AML-193 (cell line): ENCODE measurements around the gene GLRA3.
"Not testable (repeated sequence)": the region's sequence is repeated elsewhere in the genome, so short reads cannot be mapped to it uniquely, and the experiment has no call there.

ENCODE experiments used
- DNase-seq, 2 experiments: peaks; one replicate each; lab custom pipeline; 2025; lab: John Stamatoyannopoulos, UW

The GLRA3 gene

DNA sequence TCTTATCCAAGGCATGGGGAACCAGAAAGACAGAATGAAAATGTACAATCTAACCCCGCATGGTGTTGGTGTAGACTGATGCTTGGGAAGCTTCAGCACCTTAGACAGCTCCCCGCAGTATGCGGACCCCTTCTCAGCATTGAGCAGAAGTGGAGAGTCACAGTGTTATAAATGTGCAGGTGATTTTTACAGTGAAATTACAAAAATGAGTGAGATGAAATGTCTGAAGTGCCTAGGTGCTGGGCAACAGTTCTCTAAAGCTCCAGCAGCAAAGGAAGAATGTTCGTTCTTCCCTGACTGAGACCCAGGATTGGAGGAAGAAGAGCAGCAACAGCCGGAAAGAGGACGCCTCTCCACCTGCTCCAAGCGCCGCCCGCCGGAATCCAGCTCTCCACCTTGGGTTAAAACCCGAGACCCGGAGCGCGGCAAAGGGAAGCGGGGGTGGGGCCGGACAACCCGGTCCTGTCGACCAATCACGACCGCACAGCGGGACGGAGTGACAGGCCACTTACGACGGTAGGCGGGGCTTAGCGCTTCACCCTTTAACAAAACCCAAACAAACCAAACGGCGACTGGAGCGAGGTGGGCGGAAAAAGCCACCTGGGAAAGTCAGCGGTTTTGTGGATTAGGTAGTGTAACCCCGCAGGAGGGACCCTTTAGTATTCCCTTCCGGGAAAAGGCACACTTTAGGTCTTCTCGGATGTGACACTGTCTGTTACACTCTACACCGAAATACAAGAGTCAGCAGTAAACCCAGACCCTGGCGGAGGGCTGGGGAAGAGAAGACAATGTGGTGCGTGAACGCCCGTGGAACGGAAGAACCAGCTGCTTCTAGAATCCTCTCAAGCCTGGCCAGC, at the start of gene GLRA3:
GLRA3 (minus strand) TSS at position 403 of the 857 bp plus-strand sequence. CDS start 436 bp downstream, outside the sequence.
- no peak for DNase-seq

DNA sequence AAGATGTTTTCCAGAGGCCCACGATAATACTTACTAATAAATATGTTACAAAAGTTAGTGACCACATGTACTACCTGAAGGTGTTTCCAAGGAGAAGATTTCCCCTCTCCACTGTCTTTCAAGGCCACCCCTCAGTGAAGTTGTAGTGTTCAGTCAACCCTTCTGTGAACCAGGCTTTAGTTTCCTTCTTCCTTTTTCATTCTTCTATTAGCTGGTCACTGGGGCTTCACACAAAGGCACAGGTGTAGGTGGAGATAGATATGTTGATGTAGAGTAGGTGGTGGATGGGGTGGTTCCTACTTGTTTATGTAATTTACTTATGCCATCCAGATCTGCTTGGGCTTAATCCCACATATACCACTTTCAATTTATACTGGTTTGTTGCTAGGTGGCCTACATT, 45.9 kb upstream of the GLRA3 start:
- no peak for DNase-seq

DNA sequence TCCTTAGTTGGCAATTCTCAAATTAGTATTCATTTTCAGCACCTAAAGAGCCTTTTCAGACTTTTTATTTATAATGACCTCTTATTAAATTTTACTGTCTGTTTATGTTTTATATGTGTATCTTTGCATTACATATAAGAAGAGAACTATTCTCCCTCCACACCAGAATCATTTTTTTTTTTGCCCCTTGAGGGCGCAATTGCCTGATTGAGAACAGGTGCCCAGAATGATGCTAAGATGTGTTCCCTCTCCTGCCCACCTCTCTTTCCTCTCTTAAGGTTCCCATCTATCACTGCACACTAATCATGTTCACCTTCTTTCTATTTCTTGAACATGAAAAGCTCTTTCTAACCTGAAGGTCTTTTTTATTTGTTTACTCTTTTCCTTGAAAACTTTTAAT, 44.9 kb upstream of the GLRA3 start:
- peak; percentile 14 to 28 for DNase-seq

DNA sequence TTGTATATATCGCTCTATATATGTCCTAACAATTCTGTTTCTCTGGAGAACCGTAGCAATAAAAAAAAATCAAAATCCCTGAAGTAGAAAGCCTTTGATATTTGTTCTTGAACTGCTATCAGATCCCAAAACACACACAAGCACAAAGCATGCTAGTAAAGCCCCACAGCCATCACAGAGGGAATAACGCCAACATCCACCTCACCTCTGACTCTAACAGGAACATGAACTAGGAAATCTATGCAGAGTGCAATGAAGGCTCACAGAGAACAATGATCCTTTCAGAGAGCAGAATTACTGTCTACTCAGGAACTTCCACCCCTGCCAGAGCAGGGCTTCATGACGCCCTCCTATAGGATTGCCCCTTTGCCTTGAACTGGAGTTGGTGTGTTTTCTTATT, 44.1 kb upstream of the GLRA3 start:
- not testable (repeated sequence) for DNase-seq

DNA sequence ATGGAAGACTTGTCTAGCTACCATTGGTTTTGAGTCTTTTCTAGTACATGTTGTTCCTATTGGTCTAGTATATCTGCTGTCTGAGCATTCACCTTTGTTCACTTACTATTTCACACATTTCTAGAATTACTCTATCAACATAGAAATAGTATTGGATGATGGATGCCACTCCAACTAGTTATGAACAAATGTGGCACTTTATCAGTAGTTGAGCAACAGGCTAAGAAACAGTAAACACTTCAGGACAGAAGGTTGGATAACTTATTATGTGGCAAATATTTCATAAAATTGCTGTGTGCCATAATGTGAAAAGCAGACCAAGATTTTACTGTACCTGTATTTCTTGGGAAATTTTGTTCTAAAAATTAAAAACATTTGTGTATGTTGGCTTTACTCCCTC, 42.4 kb upstream of the GLRA3 start:
- DNase-seq = no peak

DNA sequence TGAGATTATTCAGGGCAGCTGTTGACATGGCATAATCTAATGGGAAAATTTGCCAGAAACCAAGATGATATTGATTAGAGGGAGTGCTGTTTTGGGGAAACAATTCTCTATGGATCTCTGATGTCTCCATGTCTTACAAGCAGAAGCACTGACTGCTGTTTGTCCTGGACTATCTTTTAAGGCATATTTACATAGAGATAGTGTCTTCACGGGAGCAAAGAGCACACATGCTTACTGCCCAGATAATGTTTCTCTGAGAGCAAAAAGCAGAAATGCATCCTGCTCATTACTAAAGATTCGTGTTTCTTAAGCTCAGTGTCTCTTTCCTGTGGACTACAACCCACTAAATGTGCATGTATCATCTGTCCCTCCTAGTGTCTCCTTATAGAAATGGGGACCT, 41.3 kb upstream of the GLRA3 start:
- no peak for DNase-seq

DNA sequence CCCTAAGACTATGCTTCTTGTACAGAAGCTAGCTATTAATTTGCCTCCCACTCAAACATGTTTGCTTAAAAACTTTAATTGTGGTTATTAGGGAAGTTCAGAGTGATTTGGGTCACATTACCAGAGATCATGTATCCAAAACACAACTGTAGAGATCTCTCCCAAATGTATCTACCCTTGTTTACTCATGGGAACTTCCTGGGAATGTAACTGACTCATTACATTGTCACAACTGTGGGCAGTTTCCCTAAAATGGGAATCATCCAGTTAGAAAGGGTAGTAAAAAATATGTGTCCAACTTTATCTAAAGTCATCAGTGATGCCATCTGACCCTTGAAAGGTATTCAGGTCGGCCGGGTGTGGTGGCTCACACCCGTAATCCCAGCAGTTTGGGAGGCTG, 40.3 kb upstream of the GLRA3 start:
- DNase-seq = no peak

DNA sequence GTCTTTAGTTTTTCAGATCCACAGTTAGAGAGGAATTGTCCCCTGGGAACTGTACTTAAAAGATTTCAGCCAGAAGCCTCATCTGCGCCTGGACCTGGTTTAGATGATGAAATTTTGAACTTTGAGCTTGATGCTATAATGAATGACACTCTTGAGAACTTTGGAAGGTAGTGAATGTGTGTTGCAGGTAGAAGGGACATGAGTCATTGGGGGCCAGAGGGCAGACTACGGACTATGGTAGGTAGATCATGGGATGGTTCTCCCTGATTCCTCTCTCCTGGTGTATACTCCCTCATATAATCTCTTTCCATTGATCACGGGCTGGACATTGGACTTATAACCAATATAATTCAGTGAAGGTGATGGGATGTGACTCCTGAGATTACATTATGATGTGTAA, 38.9 kb upstream of the GLRA3 start:
- no peak for DNase-seq

DNA sequence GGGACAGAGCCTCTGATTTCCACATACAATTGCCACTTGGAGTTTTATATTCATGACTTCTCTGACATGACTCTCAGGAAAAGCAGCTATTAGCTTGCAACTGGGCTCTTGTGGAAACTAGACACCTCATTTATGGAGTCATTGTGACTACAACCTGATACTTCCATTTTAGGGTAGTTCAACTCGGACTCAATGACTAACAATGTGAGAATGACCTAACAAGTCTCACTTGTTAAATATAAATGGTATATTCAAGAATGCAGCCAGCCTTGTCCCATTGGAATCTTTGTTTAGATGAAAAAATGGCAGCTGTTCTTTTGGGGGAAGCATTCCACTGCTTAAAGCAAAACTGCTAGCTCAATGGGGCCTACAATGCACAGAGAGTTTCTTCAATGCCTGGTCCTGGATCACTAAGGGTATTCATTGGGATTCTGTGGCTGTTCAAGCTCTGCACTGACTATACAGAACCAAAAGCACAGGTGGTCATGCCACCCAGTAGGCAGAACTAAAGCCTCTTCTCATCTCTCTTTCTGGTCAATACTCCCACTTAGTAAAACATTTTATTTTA, 36.5 kb upstream of the GLRA3 start:
- DNase-seq = no peak

DNA sequence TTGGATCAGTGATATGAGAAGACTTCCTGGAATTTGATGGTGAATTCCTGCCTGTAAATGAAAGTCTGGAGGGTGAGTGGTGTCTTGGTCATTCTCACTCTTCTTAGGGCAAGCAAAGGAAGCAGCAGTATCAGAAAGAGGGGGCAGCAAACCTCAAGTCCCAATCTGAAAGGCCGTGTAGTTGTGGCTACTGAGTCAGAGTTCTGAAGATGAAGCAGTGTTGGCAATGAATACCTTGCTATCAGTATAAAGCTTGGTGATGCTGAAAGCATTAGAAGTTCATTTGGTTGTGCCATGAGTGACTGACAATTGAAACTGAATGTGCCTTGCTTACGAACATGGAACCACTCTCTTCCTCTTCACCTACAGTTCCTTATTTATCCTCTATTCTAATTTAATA, 35.0 kb upstream of the GLRA3 start:
- DNase-seq = no peak

DNA sequence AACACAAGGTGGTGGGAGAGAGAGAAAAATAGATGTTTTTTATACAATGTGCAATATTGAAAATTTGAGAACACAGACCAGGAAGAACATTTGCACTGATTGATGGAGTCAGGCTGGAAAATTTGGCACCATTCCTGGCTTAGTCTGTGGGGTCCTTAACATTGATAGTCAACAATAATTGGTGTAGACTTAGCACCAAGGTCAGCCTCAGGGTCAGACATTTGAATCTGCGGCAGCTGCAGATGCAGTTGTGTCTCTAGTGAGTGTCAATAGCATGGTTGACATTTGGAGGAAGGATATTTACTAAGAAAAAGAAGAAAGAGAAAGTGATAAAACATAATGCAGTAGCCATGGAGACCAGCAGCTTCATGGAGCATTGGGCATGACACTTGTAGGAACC, 31.5 kb upstream of the GLRA3 start:
- no peak for DNase-seq

DNA sequence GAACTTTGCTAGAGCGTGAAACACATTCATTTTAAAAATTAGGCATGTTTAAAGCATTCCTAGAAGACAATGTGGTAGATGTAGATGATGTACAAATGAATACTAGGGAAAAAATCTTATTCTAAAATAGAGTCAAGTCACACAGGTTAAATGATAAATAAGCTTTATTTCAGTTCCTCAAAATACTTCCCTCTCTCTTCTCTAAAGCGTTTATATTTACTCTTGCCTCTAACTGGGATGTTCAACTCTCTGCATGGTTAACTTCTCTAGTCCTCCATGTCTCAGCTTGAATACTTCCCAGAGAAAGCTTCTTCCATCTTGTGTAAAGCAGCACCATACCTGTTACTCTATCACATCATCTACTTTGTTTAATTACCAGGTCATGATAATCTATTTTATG, 30.9 kb upstream of the GLRA3 start:
- DNase-seq = no peak

DNA sequence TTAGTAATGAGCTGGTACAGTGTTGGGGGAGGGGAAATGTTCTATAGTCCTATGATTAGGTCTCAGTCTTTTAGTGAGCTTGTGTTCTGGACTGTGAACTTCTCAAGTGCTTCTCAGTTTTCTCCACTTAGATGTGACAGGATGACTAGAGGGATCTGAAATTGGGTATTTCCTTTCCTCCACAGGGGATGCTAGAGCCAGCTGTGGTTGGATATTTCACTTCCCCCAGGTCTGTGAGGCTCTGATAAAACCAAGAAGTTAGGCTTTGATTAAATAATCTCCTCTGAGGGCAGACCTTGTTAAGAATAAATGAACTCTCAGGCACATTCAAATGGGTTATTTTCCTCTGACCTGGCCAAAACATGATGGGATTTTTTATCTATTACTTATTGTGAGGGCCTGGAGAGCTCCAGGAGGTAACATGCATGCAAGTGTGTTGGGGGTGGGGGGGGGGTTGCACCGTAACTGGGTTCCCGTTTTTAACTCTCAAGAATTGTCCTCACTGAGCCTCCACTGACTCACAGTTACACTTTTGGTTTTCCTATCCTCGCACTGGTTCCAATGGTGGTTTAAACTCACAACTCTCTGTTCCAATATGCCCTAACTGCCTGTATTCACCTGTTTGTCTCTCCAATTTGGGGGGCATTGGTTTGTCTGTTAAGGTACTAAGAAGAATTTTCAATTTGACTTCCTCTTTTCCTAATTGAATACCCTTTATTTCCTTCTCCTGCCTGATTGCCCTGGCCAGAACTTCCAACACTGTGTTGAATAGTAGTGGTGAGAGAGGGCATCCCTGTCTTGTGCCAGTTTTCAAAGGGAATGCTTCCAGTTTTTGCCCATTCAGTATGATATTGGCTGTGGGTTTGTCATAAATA, 28.1 kb upstream of the GLRA3 start:
- DNase-seq = no peak

DNA sequence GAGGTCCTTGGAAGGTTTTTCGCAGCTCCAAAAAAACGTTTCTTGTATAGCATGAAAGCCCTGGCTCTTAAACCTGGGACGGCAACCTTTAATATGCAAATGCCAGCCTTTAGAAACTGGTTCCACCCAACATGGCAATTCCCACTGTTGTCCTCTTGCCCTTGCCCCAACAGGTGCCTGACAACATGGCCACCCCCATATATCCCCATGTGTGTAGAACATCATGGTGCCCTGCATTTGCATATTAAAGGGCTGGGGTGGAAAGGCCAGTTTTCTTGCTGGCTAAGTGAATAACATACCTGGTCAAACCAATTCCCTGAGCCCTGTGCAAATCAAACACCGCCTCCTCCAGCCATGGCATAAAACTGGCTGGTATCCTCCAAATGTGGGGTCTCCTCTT, 26.0 kb upstream of the GLRA3 start:
- DNase-seq = no peak

DNA sequence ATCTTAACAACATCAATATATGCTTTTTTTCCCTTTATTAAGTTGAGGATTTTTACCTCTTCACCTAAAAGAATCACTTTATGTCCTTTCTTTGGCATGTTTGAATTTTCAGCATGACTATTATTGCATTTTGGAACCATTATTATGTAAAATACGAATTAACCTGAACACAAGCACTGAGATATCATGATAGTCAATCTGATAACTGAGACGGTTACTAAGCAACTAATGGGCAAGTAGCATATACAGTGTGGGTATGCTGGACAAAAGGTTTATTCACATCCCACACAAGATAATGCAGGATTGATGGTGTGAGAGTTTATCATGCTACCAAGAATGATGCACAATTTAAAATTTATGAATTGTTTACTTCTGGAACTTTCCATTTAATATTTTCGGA, 24.6 kb upstream of the GLRA3 start:
- DNase-seq = no peak

DNA sequence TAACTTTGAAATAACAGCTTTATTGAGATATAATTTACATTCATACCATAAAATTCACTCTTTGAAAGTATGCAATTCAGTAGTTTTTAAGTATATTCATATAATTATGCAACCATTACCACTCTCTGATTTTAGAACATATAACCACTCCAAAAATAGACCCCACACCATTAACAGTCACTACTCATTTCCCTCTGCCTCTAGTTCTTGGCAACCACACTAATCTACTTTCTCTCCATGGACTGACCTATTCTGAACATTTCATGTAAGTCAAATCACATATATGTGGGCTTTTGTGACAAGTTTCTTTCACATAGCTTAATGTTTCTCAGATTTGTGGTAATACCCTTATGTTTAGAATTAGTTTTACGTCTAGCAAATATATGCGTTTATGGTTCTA, 19.5 kb upstream of the GLRA3 start:
- DNase-seq = no peak

DNA sequence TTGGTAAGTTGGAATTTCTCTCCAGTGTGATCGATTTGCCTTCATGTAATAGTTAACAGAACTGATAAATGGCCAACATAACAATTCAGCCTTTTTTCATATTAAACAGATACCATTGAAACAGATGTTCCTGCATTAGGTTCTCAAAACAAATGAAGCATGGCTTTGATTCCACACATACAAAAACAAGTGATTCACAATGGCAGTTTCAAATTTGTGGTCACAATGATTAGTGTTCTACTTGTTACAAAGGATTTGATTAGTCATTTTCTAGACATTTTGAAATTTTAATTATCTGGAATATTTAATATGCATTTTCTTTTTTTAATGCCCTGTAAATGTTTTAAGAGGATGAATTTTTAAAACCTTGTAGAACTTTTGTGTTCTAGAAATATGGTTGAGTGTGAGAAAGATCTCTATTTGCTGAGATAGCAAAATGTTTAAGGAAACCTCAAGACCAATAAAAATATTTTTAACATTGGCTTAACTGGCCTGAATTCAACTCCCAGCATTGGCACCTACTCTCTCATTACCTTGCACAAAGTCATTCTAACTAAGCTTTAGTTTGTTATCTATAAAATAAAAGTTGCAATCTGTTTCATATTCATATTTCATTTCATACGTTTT, 18.9 kb upstream of the GLRA3 start:
- DNase-seq = no peak

DNA sequence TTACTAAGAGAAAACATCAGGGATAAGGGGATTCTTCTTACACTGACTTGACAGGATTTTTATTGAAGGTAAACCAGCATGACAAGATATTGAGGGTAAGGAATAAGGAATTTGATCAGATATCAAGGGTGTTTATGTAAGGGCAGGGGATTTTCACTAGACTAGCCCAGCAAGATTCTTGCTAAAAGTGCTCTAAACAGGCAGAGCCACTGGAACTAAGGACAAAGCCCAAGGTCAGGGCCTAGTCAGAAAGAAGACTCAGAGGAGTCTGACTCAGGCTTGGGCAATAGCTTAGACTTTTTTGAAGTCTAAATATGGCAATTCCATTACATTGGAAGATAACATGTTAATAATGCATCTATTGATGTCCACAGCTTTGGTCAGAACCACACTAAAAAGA, 6.5 kb upstream of the GLRA3 start:
- no peak for DNase-seq

DNA sequence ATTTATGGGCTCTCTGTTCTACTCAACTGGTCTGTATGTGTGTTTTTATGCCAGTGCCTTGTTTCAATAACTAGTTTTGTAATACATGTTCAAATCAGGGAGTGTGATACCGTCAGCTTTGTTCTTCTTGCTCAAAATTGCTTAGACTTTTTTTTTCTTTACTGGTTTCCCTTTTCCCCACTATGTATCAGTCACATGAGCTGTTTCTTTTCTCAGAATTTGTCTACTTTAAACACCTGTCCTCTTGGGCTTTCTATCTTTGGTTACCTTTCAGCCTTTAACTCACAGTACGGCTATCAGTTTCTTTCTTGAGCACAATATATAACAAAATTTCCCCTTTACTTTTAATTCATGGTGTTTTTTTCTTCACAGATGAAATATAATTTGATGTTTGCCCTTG, 5.4 kb upstream of the GLRA3 start:
- DNase-seq = no peak

DNA sequence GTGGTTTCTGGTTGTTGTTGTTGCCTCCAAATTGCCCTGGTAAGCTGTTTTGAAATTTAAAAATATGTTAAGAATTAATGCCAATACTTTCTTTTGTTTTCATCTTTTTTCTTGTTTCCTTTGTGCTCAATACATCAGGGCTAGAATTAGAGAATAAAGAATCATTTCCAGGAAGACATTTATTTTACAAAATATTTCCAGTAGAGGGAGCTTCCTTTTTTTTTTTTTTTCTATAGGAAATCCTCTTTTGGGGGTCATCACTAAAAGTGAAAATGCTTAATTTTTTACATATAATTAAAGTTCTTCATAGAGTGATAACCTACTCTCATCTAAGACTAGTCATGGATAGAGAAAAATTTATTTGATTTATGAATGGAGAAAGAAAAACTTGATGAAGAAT, 2.4 kb downstream of the GLRA3 start:
- no peak for DNase-seq

DNA sequence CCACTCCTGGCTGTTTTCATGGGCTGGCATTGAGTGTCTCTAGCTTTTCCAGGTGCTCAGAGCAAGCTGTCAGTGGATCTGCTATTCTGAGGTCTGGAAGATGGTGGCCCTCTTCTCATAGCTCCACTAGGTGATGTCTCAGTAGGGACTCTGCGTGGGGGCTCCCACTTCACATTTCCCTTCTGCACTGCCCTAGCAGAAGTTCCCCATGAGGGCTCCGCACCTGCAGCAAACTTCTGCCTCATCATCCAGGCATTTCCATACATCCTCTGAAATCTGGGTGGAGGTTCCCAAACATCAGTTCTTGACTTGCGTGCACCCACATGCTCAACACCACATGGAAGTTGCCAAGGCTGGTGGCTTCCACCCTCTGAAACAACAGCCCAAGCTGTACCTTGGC, 13.8 kb downstream of the GLRA3 start:
- no peak for DNase-seq

DNA sequence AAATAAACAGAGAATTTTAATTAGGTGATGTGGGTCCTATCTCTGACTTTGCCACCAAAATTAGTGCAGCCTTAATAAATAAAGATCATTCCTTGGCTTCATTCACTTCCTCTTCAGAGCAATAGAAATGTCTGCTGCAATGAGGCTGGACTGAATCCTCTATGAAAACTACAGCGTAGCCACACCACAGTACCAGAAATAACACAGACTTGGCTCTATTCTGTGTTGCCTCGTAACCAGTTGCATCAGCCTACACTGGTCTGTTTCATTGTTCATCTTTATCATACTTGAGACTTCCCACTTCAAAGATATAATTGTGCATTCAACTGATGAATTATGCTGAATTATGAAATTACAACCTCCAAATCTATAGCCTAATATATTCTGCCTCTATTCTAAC, 15.8 kb downstream of the GLRA3 start:
- no peak for DNase-seq
